Renal cortex interstitium (tissue), 15 donors: Measurements from ENCODE around the gene LHX8. TPM values are rescaled to one million over a fixed set of nuclear protein-coding genes. Genes with fewer than 3 reads are reported as not detected.
"Not testable (repeated sequence)": the region's sequence is repeated elsewhere in the genome, so short reads cannot be mapped to it uniquely, and the experiment has no call there.

Experiments
- DNase-seq, 11 donors: peaks; one replicate each; pipeline ENCODE4 v3.0.0-alpha.2; 2013; ENCODE audit warnings: low read depth in 9 of 11, low spot score in 4 of 11; ENCODE audit errors: extremely low read depth in 1 of 11
- long read RNA-seq, 16 experiments: transcript quantifications; one replicate each; lab custom pipeline, GENCODE V29; 2026
- polyA plus RNA-seq, 3 donors: library from polyadenylated mRNA; unstranded; fragments of 120-200 nt; gene quantifications; one replicate each; pipeline ENCODE4 v1.2.1, GENCODE V29; 2013; ENCODE audit not compliant: insufficient read length in 3 of 3

The LHX8 gene
- not detected for polyA plus RNA-seq
- long read RNA-seq, donor 1, result 0 reads
- long read RNA-seq, donor 2, result 0 reads
- long read RNA-seq, donor 3, result 0 reads
- long read RNA-seq, donor 4, result 0 reads
- long read RNA-seq, donor 5, result 0 reads
- long read RNA-seq, donor 6, result 0 reads
- long read RNA-seq, donor 7, result 0 reads
- long read RNA-seq, donor 8, result 0 reads
- long read RNA-seq, donor 9, result 0 reads
- long read RNA-seq, donor 10, result 0 reads
- long read RNA-seq, donor 11, result 0 reads
- long read RNA-seq, donor 12, result 0 reads
- long read RNA-seq, donor 13, partial matches to known transcripts, result 0 of 3 reads
- long read RNA-seq, donor 13, other reads (novel, unspliced or antisense), result 0 of 3 reads
- long read RNA-seq, donor 14, partial matches to known transcripts, result 0 of 1 reads
- long read RNA-seq, donor 14, other reads (novel, unspliced or antisense), result 0 of 1 reads
- long read RNA-seq, donor 15, partial matches to known transcripts, result 0 of 1 reads
- long read RNA-seq, donor 15, other reads (novel, unspliced or antisense), result 0 of 1 reads
- long read RNA-seq, donor 16, result 0 reads

DNA sequence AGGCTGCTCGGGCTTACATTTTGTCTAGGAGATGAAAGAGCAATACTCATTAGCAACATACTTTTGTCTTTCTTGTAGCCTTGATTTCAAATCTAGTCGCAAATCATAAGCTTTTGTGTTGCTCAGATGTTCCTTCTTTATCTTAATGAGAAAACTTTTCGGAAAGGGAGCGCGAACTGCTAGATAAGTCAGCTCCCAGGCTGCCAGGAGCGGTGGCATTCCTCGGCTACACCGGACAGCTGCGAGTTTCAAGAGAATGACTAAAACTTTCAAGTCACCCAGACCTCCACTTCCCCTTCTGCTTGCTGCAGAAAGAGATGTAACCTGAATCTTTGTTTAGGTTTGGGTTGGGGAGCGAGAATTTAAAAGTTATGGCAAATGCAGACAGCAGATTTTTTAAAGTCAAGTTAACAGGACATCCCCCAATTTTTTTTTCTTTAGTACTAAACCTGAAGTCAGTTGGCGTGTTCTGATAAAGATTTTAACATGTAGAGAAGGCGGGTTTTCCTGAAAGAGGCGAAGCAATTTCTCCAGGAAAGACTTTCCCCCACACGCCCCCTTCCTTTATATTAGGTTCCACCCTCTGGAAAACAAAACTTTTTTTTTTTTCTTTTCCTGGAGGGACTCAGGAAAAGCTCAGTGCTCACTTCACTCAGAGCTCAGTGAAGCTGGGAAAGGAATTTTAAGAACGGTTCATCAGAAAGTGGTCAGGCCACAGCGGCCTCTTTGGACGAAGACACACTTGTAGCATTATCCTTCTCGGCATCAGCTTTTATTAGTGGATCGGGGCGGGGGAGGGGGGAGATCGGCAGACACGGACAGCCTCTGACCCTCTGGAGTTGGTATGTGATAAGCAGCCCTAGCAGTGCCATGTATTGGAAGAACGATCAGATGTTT is at the start of gene LHX8:
Gene LHX8, plus strand, starts transcription at position 639 of the 897 bp plus-strand sequence. CDS start 2,227 bp downstream, outside the sequence.
- no peak for DNase-seq

DNA sequence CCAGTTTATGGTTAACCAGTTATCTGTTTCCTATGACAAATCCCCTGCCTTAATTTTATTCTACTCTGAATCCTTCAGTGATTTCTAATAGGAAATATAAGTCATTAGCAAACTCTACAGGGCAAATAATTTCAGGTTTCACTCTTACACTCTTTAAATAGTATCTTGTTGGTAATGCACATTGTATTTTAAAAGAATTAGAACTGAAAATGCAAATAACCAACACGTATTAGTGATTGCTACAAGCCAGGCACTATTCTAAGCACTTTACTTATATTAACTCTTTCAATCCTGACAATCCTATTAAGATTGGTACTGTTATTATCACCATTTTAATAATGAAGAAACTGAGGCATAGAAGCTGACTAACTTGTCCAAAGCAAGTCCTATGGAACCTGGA is 48.3 kb upstream of the LHX8 start:
- DNase-seq, result no peak

DNA sequence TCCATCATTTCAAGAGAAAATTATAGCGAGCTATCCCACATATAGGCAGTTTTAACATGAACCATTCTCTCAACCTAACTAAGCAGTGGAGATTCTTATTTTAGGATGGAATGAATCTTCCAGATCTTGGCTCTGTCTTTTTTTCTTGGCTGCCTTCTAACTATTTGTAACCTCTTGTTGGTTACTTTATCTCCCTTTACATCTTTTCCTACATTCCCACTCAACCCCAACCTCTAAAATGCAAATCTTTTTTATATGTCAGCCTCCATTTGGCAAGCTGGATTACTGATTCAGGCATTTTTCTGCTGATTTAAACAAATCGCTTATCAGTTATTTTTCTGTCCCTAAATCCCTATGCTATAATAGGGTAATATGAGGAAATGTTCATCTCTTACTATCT is 46.9 kb upstream of the LHX8 start:
- no peak for DNase-seq

DNA sequence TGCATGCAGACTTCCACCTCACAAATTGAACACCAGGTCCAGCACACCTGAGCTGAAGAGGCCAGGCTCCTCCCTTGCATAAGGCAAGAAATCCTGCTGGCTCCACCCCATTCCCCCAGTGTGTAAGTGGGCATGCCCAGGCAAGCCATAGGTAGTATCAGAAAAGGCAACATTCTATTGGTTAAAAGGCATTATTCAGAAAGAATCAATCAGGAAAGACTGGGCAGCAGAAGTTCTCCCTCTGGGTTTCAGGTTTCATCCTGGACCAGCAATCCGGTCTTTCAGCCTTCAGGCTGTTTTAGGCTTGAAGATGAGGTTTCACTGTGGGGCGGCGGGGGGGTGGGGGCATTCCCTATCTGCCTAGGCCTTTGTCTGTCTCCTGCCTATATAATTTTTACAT is 42.0 kb upstream of the LHX8 start:
- no peak for DNase-seq

DNA sequence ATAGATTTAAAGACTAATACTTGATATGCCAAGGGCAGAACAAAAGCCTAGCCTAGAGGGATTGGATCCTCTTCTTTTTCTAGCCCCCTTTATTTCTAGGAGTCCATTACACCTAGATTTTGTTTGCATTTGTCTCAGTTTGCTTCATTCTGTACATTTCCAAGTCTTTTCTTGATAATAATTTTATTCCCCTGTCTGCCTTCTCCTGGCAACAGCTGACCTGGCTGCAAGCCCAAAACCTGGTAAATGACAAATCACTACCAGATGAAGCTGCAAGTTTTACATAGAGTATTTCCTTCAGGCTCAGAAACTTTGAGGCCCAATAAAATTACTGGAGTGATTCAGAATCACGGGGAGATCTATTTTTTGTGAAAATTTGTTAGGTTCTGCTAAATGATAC is 36.5 kb upstream of the LHX8 start:
- no peak for DNase-seq

DNA sequence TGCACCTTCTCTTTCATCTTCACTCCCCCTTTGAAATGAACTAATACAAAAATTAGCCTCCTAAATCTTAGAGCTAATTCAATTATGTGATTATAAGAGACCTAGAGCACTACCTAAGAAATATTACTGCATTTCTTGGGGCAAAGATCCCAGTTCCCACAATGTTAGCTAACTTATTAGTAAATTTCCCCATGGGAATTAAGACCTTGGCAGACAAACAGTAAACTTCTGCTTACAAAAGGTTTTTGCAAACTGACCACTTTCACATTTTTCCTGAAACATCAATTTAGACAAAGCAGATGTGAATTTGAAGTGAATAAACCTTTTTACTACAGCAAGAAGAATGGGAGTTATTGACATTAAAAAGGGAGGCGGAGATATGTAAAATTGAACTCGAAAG is 34.6 kb upstream of the LHX8 start:
- DNase-seq, result no peak

DNA sequence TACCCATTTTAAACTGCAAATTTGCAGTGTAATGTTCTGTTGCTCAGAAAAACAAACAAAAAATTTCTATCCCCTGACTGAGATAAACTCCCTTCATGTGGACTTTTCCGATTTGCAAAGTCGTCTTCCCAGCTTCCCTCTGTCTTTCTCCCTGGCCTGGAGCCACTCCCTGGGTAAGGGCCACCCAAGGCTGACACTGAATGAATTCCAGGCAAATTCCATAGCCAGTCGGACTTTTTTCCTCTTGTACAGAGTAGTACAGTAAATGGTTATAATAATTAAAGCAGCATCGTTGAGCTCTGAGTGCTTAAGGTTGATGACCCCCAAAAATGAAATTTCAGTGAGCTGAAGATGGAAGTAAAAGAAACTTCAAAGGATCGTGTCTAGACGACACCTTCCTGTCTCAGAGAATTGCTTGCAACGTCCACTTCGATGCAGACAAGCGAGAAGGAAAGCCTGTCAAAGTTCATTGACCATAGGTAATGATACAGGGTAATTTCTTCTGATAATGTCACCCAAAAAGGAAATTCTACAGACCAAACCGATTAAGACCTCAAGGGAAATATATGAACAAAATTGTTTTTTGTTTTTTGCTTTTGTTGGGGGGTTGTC is 33.6 kb upstream of the LHX8 start:
- DNase-seq, result no peak

DNA sequence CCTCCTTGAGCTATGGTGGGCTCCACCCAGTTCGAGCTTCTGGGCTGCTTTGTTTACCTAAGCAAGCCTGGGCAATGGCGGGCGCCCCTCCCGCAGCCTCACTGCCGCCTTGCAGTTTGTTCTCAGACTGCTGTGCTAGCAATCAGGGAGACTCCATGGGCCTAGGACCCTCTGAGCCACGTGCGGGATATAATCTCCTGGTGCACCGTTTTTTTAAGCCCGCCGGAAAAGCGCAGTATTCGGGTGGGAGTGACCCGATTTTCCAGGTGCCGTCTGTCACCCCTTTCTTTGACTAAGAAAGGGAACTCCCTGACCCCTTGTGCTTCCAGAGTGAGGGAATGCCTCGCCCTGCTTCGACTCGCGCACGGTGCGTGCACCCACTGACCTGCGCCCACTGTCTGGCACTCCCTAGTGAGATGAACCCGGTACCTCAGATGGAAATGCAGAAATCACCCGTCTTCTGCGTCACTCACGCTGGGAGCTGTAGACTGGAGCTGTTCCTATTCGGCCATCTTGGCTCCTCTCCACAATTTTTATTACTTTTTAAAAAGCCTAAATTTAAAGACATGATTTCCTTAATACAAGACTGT is 21.7 kb upstream of the LHX8 start:
- not testable (repeated sequence) for DNase-seq

DNA sequence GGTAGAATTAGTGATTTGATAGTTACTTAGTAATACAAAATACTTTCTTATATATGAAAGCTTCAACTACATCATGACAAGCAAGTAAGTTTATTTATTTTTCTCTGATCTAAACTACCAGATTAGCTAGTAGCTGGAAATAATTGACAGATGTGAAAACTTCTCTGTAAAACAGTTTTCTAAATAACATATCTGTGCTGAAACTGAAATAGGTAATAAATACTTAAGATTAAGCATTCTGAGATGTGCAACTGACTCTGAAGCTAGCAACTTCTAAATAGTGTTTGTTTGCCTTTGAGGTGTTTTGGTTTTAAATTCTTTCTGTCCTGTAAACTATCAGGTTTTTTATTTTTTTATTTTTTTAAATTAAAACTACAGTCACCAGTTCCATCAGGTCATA is 18.5 kb upstream of the LHX8 start:
- no peak for DNase-seq

DNA sequence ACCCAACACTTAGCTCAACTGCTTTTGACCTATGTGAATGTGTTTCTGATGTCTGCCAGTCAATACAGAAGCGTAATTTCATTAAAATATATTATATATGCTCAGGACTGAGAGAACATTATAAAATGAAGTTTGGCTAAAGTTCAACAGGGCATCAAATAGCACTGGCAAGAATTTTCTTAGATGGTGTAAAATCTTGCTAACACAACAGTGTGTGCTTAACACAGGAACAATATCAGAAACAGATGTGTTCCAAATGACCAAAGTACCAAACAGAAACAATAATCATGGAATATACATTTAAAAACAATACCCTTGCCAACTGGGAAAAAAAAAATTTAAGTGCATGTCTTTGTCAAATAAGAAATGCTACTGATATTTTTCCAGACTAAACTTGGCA is 10.4 kb upstream of the LHX8 start:
- DNase-seq, result no peak

DNA sequence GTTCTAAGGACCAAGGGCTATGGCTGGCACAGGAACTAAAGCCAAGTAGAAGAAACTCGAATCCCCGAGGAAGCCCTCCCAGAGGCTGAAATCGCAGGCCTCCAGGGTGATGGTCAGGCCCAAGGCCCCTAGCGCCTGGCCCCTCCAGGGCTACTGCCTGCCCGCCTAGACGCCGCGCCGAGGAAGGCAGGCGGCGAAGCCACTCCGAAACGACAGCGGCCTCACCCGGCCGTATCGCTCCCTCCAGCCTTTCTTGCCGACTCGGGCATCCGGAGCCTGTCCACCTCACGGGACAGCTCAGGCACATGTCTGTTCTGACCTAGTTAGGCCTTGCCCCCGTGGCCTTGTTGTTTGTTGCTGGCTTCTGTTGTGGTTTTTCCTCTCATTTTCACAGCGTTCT is 9.7 kb upstream of the LHX8 start:
- DNase-seq, result no peak

DNA sequence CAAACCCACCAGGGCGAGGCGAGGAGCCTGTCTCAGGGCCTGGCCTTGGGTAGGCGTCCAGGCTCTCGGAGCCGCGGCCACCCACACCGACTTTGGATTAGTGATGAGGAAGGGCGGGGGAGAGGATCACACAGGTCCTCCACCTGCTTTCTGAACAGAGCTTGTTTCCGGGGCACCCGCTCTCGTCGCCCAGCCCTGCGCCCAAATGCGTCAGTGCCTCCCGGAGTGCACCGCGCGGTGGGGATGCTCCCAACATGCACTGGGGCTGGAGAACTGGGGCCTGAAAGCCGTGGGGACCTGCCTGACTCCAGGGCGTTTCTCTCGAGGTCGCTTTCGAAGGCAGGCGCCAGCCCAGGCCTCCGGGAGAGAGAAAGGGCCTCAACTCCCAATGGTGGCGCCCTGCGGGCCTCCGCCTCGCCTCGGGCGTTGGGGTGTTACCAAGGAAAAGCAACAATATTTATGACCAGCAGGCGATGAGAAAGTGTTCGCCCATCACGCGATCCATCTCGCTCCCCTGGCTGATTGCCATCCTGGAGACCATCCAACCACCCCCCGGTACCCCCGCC is 8.9 kb upstream of the LHX8 start:
- DNase-seq, result no peak

DNA sequence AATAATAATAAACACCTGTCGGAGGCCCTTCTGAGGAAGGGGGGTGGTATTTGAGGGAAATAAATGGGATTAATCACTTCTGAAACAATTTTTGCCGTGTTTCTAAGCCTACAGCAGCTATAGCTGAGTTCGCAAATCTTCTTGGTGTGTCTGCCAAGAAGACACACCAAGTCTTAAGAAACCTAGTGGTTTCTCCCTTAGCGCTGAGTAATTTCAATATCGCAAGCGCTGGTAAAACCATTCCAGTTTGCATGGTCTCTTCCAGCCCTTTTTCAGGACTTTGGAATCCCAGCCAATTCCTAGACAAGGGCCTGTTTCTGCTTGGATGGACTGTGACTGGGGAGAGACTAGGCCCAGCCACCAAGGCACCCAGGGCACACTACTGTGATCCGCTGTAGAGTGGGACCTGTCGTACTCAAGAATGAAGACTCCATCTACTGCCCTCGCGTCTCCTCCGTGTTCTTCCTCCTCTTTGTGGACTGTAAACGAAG is 7.5 kb upstream of the LHX8 start:
- DNase-seq, result no peak

DNA sequence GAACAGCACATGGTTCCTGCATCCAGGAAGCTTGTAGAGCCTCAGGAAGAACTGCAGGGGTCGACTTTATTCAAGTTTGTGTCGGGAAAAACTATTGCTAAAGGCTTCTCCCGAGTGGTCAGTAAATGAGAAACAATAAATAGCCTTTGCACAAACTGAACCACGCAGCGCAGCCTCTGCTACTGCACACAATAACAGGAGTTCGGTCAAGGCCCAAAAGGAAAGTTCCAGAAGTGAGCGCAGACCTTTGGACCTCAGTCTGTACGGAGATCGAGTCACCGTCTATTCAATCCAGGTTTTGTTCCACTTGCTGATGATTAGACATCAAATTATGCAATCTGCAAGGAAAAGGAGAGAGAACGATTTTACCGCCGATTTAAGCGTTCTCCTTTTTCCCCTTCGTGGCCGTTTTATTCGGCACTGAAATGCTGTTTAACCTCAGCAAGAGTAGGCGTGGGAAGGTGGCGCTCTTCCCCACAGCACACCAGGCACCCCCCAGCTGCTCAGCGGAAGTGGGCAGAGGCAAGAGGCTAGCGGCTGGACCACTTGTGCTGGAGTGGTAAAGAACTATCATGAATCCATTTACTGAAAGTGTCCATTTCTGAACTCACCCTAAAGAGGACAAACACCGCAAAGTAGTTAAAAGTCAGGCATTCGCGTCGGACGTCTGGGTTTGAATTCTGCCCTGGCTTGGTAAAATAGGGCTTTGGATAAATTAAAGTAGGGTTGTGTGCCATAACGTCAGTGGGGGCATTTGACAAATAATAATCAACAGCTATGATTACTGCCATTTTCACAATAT is 6.1 kb upstream of the LHX8 start:
- no peak for DNase-seq

DNA sequence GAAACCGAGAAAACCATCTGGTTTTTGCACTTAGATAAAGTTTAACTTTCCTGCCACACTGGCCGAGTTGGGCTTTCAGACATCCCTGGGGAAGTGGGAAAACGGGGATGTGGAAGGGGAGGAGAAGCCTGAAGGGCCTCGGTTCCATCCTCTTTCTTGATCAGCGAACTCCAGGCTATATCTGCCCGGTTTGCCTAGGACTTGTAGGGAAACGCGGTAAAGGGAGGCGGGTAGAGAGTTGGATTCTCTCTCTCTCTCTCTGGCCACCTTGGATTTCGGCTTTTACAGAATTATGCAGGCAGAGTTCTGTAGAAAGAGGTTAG is 4.6 kb upstream of the LHX8 start:
- DNase-seq, result no peak

DNA sequence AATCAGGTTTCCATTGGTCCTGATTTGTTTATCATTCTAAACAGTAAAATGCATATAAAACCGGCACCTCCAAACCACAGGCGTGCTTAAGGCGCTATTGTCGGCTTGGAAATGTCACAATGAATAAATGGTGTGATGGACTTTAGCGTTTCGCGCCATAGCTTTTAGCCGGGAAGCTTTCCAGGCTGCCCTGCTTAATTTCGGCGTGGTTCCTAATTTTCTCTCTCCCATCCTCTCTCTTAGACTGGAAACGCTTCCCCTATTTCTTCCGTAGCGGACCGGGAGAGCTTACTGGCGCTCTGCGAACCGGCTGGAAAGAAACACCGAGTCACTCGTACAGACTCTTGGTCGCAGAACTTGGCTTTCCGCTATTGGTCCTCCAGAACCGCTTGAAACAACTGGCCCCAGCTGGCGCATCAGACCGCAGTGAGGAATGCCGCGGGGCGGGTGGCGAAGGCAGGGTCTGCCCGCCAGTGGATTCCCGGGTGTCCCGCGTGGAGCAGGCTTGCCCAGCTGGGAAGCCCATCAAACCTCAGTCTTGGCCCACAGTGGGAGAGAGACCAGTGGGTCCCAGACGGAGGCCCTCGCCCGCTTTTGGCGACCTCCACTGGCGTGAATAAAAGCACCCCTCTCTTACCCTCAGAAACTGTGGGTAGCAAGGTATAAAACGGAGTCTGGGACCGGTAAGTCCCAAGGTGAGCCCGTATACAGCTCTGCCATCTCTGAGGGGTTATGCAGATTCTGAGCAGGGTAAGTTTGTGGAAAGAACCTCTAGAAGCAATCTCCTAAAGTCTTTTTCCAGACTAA is 4.0 kb upstream of the LHX8 start:
- no peak for DNase-seq

DNA sequence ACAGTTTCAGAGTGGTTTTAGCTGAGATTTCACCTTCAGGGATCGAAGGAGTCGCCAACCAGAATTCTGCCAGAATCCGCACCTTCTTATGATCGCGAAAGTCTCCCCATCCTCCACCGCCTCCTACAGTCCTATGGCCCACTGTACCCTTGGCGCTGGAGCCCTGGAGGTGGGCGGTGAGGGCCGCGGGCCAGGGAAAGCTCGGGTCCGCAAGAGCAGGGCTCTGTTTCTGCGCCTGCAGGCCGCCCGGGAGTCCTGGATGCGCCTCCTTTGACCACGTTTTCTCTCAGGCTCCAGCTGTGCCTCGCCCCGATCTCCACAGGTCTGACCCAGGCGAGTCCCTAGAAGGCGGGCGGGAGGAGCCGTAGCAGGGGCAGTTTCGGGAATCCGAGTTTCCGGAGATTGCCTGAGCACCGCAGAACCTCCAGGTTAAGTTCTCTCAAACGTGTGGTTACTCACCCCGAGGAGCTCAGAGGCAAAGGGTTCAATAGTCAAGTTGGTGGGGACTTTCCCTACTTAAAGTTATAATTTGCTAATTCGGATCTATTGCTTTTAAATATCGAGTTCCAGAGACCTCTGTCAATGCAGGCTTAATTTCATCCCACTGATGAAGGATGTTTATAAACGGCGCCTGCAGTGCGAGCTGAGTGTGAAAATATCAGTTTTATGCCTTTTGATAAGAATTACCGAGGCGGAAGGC is 3.2 kb upstream of the LHX8 start:
- no peak for DNase-seq
